DMS153 (cell line): ENCODE results near the gene CNTLN.
"Not testable (repeated sequence)": the region's sequence is repeated elsewhere in the genome, so short reads cannot be mapped to it uniquely, and the experiment has no call there.

Experiments
- DNase-seq: peaks from one replicate; lab custom pipeline; 2025; lab: John Stamatoyannopoulos, UW

CNTLN gene

GRCh38 chr9:17402309-17402708, 267.5 kb downstream of the CNTLN start:
- no peak for DNase-seq

- no peak for DNase-seq
Observed at GRCh38 chr9:17403539-17403938, 268.7 kb downstream of the CNTLN start.

GRCh38 chr9:17414986-17415385, 280.1 kb downstream of the CNTLN start:
- DNase-seq: no peak

GRCh38 chr9:17422994-17423680, 288.3 kb downstream of the CNTLN start:
- peak; percentile 70 for DNase-seq

DNA sequence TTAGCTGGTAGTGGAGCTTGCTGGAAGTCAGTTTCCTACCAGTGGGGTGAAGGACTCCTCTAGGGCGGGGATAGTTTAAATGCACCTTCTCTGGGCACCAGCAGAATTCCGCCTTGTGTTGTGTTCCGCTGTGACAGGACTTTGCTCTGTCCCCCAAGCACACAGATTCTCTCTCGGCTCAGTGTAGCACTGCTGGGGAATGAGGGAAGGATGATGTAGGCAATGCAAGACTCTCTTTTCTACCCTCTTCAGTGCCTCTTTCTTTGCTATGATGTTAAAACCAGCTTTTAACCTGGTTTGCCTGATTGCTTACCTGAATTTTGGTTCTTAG, 288.8 kb downstream of the CNTLN start:
- no peak for DNase-seq

DNA sequence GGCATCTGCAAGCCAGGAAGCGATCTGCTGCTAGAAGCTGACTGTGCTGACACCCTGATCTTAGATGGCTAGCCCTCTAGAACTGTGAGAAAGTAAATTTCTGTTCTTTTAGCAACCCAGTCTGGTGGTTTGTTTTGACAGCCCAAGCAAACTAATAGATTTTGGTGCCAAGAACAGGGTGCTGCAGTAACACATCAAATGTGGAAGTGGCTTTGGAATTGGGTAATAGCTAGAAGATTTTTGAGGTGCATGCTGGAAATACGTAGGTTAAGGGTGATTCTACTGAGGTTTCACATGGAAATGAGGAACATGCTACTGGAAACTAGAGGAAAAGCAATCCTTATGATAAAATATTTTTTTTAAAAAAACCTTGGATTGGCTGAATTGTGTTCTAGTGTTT, 290.5 kb downstream of the CNTLN start:
- DNase-seq: no peak

- DNase-seq: no peak
Observed at GRCh38 chr9:17433526-17433925, 298.7 kb downstream of the CNTLN start.

DNA sequence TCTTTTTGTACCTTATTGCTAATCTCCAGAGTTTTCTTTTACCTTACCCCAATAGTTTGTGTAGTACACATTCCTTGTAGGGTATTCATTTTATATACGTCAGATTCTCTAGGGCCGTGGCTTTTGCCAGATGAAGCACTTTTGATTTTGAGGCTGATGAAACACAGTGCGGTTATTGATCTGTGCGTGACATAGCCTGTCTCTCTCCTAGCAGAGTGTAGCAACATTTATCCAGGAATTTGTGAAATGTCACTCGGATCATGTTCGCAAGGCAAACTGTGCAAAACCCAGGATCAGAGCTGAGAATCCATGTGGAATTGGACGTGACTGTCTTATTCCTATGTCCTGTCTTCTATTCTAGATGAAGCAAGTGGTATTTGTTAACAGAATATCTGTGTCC, 302.0 kb downstream of the CNTLN start:
- DNase-seq: no peak

- DNase-seq: no peak
Observed at GRCh38 chr9:17437813-17438212, 303.0 kb downstream of the CNTLN start.

- DNase-seq: not testable (repeated sequence)
Observed at GRCh38 chr9:17445126-17445525, 310.3 kb downstream of the CNTLN start.

DNA sequence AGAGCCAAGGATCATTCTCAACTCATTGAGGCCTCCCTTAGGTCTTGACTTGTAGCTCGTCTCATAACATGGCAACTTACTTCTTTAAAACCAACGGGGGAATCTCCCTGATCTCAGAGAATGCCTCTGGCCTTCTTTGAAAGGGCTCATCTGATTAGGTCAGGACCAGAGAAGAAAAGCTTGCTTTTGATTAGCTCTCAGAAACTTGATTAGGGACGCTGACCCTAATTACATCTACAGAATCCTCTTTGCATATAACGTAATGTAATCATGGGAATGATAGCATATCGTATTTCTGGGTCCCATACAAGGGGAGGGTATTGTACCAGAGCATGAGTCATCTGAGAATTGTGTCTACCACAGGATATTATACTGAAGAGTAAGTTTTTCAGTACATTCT, 318.9 kb downstream of the CNTLN start:
- no peak for DNase-seq

GRCh38 chr9:17462869-17463464, 328.1 kb downstream of the CNTLN start:
- peak; percentile 9 for DNase-seq

GRCh38 chr9:17470036-17470813, 335.4 kb downstream of the CNTLN start:
- no peak for DNase-seq

DNA sequence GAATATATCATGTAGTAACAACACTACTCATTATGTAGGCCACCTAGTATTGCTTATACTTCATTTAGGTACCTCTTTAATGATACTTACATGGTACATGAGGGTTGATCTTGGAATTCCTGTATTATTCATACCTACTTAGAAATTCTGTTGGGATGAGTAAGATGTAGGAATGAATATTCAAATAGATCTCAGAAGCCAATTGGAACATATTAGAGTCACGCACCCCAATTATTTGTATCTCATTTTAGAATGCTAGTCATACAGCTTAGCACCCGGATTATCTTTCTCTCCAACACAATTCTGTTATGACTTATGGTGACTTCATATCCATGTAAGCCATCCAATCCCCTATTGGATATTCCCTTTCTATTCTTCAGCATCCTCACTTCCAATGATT, 337.3 kb downstream of the CNTLN start:
- no peak for DNase-seq

GRCh38 chr9:17476401-17476800, 341.6 kb downstream of the CNTLN start:
- no peak for DNase-seq

GRCh38 chr9:17477816-17478215, 343.0 kb downstream of the CNTLN start:
- DNase-seq: no peak

DNA sequence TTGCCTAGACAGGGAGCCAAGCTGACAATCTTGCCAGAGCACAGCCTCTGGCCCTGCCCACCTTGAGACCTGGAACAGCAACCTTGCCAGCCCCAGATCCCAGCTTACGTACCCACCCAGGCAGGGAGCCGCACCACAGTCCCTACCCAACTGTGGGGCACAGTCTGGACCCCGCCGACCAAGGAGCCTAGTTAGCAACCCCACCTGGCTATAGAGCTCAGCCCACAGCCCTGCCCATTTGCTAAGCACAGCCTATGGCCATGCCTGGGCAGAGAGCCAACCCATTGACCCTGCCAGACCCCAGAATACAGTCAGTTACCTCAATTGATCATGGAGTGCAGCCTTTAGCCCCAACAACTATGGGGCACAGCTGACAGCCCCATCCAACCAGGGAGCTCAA, 346.1 kb downstream of the CNTLN start:
- DNase-seq: no peak

GRCh38 chr9:17481565-17481964, 346.7 kb downstream of the CNTLN start:
- DNase-seq: peak; percentile 9

GRCh38 chr9:17484906-17485305, 350.1 kb downstream of the CNTLN start:
- no peak for DNase-seq

- no peak for DNase-seq
Observed at GRCh38 chr9:17486396-17486795, 351.6 kb downstream of the CNTLN start.

- DNase-seq: no peak
Observed at GRCh38 chr9:17487467-17487866, 352.6 kb downstream of the CNTLN start.

- DNase-seq: no peak
Observed at GRCh38 chr9:17488662-17489061, 353.8 kb downstream of the CNTLN start.

DNA sequence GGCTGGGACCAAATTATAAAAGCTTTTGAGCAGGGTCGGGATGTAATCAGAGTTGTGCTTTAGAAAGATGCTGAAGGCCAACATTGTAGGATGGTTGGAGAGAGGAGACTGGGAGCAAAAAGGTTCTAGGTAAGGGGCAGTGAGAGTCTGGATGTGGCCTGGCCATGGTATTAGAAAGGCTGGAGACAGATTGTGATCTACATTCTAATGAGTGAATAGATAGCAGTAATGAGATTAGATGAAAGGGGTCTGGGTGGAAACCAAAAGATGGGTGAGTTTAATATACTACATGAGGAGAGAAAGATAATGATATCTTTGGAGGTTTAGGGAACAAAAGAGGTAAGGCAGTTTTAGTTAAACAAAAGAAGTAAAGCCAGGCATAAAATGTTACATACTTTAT, 355.3 kb downstream of the CNTLN start:
- DNase-seq: no peak
